ENCODE results near the gene PSMD3. TPM values are rescaled to one million over a fixed set of nuclear protein-coding genes. Genes with fewer than 3 reads are reported as not detected.

The PSMD3 gene
- total and polyA plus RNA-seq, 7 donors = 137 to 392 (median 221) TPM

DNA sequence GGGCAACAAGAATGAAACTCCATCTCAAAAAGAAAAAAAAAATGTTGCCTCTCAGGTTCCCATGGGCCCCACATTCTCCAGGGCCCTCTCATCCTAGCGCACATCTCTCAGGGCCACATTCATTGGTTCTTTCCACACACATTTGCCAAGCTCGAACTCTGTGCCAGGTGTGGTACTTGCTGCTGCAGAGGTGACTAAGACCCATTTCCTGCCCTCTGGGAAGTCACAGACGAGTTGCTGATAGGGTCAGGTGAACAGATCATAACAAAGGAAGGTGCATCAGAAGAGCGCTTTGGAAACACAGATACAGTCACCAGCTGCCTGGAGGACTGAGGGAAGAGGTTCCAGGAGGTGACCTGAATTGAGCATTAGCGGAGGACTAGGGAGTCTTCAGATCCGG, 16.8 kb upstream of the PSMD3 start:
- no peaks in the 10 kb centered on the region for H3K9me3 ChIP-seq
- intact Hi-C loops (cut with DNase I) = loop anchor here in 1 of 2 donors (2.0 kb wide), 1 partner anchor 15 kb away; no protein-coding TSS in a partner anchor
- no peaks in the 10 kb centered on the region for H3K36me3 ChIP-seq (ENCODE audit: insufficient read depth in 1 of 2, low read depth in 1 of 2)
- H3K27me3 ChIP-seq (ENCODE audit: insufficient read depth in 3 of 3, low read length in 2 of 3) = no peaks in the 10 kb centered on the region
- no peaks in the 10 kb centered on the region for H3K4me1 ChIP-seq
- no peak for ATAC-seq
- no peak for DNase-seq
- no peak overlapping the region for H3K4me3 ChIP-seq
- TF ChIP-seq, protein P1, sequence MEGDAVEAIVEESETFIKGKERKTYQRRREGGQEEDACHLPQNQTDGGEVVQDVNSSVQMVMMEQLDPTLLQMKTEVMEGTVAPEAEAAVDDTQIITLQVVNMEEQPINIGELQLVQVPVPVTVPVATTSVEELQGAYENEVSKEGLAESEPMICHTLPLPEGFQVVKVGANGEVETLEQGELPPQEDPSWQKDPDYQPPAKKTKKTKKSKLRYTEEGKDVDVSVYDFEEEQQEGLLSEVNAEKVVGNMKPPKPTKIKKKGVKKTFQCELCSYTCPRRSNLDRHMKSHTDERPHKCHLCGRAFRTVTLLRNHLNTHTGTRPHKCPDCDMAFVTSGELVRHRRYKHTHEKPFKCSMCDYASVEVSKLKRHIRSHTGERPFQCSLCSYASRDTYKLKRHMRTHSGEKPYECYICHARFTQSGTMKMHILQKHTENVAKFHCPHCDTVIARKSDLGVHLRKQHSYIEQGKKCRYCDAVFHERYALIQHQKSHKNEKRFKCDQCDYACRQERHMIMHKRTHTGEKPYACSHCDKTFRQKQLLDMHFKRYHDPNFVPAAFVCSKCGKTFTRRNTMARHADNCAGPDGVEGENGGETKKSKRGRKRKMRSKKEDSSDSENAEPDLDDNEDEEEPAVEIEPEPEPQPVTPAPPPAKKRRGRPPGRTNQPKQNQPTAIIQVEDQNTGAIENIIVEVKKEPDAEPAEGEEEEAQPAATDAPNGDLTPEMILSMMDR (IDR thresholded peaks at IDR 0.05) = no peak
- 74 to 81% (median 79%) methylated on average over 6 of the region's 6 CpGs for WGBS, 3 donors
- H3K27ac ChIP-seq = no peak overlapping the region

DNA sequence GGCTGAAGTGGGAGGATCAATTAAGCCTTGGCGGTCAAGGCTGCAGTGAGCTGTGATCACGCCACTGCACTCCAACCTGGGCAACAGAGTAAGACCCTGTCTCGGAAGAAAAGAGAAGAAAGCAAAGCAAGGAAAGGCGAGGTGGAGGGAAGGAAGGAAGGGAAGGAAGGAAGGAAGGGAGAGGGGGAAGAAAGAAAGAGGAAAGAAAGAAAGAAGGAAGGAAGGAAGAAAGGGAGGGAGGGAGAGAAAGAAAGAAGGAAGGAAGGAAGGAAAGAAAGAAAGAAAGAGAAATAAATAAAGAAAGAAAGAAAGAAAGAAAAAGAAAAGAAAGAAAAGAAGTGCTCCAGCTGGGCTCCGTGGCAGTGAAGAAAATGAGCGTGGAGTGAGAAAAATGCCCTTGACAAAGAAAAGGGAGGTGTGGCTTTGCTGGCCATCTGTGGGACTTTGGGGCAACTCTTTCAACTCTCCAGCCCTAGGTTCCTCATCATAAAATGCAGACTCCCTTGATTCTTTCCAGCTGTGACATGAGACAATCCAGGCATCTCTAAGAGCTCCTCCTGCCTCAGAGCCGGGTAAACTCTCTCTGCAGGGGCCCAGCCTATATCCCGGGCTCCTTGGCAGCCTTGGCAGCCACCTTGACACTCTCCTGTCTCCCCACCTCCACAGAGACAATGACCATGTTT, 15.4 kb upstream of the PSMD3 start:
- Histone ChIP-seq H3K4me3 (no peak overlapping the region), H3K36me3 (ENCODE audit: insufficient read depth in 1 of 2, low read depth in 1 of 2) (no peaks in the 10 kb centered on the region), H3K4me1 (no peaks in the 10 kb centered on the region), H3K27ac (no peak overlapping the region), H3K27me3 (ENCODE audit: insufficient read depth in 3 of 3, low read length in 2 of 3) (peaks cover 0 to 12% (median 0%) of the 10 kb centered on the region in 3 donors), H3K9me3 (no peaks in the 10 kb centered on the region)
- intact Hi-C loops (cut with DNase I) = no loop called here
- TF ChIP-seq, protein P1 (IDR thresholded peaks at IDR 0.05) = no peak
- DNase-seq = no peak
- 41 to 47% (median 44%) methylated on average over 8 of the region's 8 CpGs for WGBS, 3 donors
- no peak for ATAC-seq

DNA sequence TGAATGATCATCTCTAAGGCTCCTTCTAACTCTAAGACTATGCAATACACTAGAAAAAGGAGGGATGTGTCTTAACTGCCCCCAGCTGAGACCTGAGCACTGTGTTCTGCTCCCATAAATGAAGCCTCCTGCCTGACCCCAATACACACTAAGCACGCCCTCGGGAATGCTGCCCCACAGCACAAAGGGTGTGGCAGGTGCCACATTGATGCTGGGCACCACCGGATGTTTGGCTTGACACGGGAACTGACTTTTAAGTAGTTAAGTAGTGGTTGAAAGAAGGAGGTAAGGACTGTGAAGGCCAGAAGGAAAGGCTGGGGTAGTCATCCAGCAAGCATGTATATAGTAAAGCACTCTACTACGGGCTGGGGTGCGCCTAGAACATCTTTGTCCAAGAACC, 13.8 kb upstream of the PSMD3 start:
- no peak for ATAC-seq
- no peak for DNase-seq
- intact Hi-C loops (cut with DNase I) = no loop called here
- H3K4me1 ChIP-seq = no peaks in the 10 kb centered on the region
- H3K4me3 ChIP-seq = no peak overlapping the region
- no peaks in the 10 kb centered on the region for H3K9me3 ChIP-seq
- H3K27me3 ChIP-seq (ENCODE audit: insufficient read depth in 3 of 3, low read length in 2 of 3) = peaks cover 0 to 23% (median 0%) of the 10 kb centered on the region in 3 donors
- no peaks in the 10 kb centered on the region for H3K36me3 ChIP-seq (ENCODE audit: insufficient read depth in 1 of 2, low read depth in 1 of 2)
- no peak overlapping the region for H3K27ac ChIP-seq
- TF ChIP-seq, protein P1 (IDR thresholded peaks at IDR 0.05) = no peak
- 75 to 79% (median 76%) methylated on average over 6 of the region's 6 CpGs for WGBS, 3 donors

DNA sequence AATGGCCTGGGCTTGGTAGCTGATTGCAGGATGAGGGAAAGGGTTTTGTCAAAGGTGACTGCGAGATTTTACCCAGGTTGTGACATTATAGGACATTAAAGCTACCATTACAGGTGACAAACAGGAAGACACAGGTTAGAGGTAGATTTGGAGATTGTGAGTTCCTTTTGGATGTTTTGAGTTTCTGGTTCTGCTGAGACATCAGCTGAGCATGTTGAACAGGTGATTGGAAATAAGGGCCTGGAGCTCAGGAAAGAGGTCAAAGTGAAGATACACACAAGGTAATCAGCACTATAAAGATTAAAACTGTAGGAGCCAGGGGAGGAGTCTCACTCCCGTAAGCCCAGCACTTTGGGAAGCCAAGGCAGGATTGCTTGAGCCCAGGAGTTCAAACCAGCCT, 11.8 kb upstream of the PSMD3 start:
- Histone ChIP-seq H3K27me3 (ENCODE audit: insufficient read depth in 3 of 3, low read length in 2 of 3) (peaks cover 0 to 26% (median 0%) of the 10 kb centered on the region in 3 donors), H3K9me3 (no peaks in the 10 kb centered on the region), H3K27ac (no peak overlapping the region), H3K36me3 (ENCODE audit: insufficient read depth in 1 of 2, low read depth in 1 of 2) (no peaks in the 10 kb centered on the region), H3K4me3 (no peak overlapping the region), H3K4me1 (no peaks in the 10 kb centered on the region)
- 79 to 86% (median 79%) methylated on average over 2 of the region's 2 CpGs for WGBS, 3 donors
- intact Hi-C loops (cut with DNase I) = no loop called here
- ATAC-seq (no peak), DNase-seq (no peak)
- TF ChIP-seq, protein P1 (IDR thresholded peaks at IDR 0.05) = no peak

DNA sequence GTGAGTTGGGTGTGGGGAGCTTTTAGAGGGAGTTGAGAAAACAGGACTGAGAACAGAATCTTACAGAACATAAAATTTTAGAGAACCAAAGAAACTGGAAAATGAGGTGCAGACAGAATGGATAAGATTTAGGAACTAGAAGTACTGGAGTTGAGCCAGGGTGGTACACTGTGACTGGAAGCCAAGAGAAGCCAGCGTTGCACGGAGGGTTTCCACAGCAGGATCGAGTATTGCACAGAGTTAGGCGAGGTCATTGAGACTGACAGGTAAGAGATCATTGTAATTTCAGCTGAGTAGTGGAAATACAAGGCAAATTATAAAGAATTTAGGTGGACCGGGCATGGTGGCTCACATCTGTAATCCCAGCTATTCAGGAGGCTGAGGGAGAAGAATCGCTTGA, 11.2 kb upstream of the PSMD3 start:
- Histone ChIP-seq H3K4me1 (no peaks in the 10 kb centered on the region), H3K36me3 (ENCODE audit: insufficient read depth in 1 of 2, low read depth in 1 of 2) (no peaks in the 10 kb centered on the region), H3K27ac (no peak overlapping the region), H3K27me3 (ENCODE audit: insufficient read depth in 3 of 3, low read length in 2 of 3) (peaks cover 0 to 26% (median 0%) of the 10 kb centered on the region in 3 donors), H3K4me3 (no peak overlapping the region), H3K9me3 (no peaks in the 10 kb centered on the region)
- TF ChIP-seq, protein P1 (IDR thresholded peaks at IDR 0.05) = no peak
- ATAC-seq (no peak), DNase-seq (no peak)
- intact Hi-C loops (cut with DNase I) = no loop called here
- 57 to 64% (median 61%) methylated on average over 6 of the region's 6 CpGs for WGBS, 3 donors
